Measurements from ENCODE around the gene LRRFIP1.

LRRFIP1 gene

DNA sequence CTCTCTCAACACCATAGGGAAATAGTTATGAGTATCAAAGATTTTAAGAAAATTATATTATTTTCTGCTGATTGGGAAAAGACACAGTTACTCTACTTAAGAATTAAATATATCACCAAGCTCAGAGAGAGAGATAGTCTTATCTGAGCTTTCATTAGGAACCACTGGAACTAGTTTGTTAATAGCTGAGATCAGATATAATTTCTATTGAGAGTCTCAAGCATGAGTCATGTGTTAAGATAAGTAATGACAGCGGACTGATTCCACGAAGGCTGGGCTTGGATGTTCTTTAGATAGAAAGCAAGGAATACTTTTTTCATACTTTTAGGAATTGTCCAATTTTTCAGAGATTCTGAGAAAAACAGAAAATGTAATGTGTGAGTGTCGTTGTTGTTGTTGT lies 126.8 kb downstream of the LRRFIP1 start:
- Mint-ChIP-seq H3K9me3 (no peaks in the 10 kb centered on the region), H3K36me3 (ENCODE audit: low read depth) (peaks cover 77% of the 10 kb centered on the region), H3K4me1 (no peaks in the 10 kb centered on the region), H3K27me3 (ENCODE audit: low read depth) (no peaks in the 10 kb centered on the region), H3K4me3 (no peak overlapping the region), H3K27ac (no peak overlapping the region)
- TF ChIP-seq, protein P1, sequence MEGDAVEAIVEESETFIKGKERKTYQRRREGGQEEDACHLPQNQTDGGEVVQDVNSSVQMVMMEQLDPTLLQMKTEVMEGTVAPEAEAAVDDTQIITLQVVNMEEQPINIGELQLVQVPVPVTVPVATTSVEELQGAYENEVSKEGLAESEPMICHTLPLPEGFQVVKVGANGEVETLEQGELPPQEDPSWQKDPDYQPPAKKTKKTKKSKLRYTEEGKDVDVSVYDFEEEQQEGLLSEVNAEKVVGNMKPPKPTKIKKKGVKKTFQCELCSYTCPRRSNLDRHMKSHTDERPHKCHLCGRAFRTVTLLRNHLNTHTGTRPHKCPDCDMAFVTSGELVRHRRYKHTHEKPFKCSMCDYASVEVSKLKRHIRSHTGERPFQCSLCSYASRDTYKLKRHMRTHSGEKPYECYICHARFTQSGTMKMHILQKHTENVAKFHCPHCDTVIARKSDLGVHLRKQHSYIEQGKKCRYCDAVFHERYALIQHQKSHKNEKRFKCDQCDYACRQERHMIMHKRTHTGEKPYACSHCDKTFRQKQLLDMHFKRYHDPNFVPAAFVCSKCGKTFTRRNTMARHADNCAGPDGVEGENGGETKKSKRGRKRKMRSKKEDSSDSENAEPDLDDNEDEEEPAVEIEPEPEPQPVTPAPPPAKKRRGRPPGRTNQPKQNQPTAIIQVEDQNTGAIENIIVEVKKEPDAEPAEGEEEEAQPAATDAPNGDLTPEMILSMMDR (IDR thresholded peaks at IDR 0.05; ENCODE audit: unreplicated experiment in 3 of 3), result no peak

DNA sequence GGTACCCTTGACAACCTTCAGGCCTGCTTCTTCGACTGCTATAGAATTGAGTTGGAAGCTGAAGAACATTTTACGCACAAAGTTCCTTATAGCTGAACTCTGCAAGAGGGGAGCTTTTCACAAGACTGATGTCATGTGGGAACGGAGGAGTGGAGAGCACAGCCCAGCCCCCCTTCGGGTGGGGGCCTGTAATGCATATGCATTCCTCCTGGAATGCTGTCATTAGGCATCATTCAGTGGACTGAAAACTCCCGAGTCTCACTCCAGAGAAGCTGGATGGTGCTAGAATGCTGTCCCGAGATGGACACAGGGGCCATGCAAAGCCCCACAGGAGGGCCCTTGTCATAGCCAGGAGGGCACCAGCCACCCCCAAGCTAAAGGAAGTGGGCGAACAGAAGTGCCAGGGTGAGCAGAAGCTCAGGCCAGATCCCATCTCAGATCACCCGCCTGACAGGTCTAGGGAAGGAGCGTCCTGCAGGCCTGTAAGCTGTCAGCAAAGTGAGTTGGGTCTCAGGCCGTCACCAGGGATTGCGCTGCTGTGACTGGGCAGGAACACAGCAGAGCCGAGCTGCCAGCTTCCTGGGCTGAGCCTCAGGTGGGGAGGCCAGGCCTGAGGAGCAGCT lies 127.3 kb downstream of the LRRFIP1 start:
- Mint-ChIP-seq H3K9me3 (no peaks in the 10 kb centered on the region), H3K27ac (no peak overlapping the region), H3K4me3 (no peak overlapping the region), H3K4me1 (no peaks in the 10 kb centered on the region), H3K36me3 (ENCODE audit: low read depth) (peaks cover 73% of the 10 kb centered on the region), H3K27me3 (ENCODE audit: low read depth) (no peaks in the 10 kb centered on the region)
- TF ChIP-seq, protein P1 (IDR thresholded peaks at IDR 0.05; ENCODE audit: unreplicated experiment in 3 of 3), result no peak

DNA sequence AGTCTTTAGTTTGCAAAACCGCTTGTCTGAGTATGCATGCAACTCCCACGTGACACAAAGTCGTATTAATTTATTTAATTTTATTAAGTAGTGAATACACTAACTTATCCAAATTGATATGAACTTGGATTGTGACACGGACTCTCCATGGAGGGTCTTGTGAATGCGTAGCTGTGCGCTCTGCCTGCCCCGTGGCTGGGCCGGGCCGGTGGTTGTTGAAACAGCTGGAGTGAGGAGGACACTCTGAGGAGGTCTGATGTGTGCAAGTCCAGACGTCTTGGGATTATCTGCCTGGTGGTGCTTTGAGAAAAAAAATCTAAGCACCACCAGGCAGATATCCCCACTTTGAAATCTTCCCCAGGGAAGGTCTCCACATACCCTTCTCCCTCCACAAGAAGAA lies 130.2 kb downstream of the LRRFIP1 start:
- no peaks in the 10 kb centered on the region for H3K9me3 Mint-ChIP-seq
- H3K36me3 Mint-ChIP-seq (ENCODE audit: low read depth), result peaks cover 75% of the 10 kb centered on the region
- TF ChIP-seq, protein P1 (IDR thresholded peaks at IDR 0.05; ENCODE audit: unreplicated experiment in 3 of 3), result no peak
- H3K27me3 Mint-ChIP-seq (ENCODE audit: low read depth), result no peaks in the 10 kb centered on the region
- H3K4me3 Mint-ChIP-seq, result no peak overlapping the region
- no peaks in the 10 kb centered on the region for H3K4me1 Mint-ChIP-seq
- no peak overlapping the region for H3K27ac Mint-ChIP-seq

DNA sequence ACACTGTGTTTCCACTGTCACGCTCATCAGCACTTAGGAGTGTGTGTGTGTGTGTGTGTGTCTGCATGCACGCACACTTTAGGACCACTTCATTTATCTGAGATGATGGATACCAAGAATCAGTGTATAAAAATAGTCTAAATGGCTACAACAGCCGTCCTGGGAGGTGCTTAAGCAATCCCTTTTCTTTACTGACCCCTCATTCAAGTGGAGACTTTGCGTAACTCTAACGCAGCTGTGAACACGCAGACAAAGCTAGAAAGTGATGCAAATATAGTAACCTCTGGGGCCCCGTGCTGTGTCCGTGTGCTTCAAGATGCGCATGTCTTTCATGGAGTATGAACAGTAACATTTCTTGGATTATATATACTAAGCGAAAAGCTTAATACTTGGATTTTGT lies 130.8 kb downstream of the LRRFIP1 start:
- TF ChIP-seq, protein P1 (IDR thresholded peaks at IDR 0.05; ENCODE audit: unreplicated experiment in 3 of 3), result no peak
- Mint-ChIP-seq H3K9me3 (no peaks in the 10 kb centered on the region), H3K36me3 (ENCODE audit: low read depth) (peaks cover 76% of the 10 kb centered on the region), H3K4me1 (no peaks in the 10 kb centered on the region), H3K4me3 (no peak overlapping the region), H3K27me3 (ENCODE audit: low read depth) (no peaks in the 10 kb centered on the region), H3K27ac (no peak overlapping the region)

DNA sequence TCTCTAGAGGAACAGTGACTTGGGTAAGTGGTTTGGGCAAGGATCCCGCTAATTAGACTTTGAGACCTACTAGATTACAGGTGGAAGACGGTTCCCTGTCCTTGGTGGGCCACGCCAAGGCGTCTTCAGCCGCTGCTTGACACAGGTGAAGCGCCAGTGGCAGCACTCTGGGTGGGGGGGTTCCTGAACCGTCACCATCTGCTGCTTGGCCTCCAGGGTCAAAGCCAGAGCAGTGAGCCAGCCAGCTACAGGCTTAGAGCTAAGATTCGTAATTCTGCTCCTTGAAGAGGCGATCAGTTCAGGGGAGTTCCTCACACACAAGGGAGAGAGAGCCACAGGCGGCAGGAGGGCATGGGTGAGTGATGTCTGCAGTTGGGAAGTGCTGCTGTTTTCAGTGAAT lies 131.8 kb downstream of the LRRFIP1 start:
- Mint-ChIP-seq H3K27me3 (ENCODE audit: low read depth) (no peaks in the 10 kb centered on the region), H3K4me1 (no peaks in the 10 kb centered on the region), H3K36me3 (ENCODE audit: low read depth) (peaks cover 75% of the 10 kb centered on the region), H3K4me3 (no peak overlapping the region), H3K27ac (no peak overlapping the region), H3K9me3 (no peaks in the 10 kb centered on the region)
- TF ChIP-seq, protein P1 (IDR thresholded peaks at IDR 0.05; ENCODE audit: unreplicated experiment in 3 of 3), result no peak
